ENCODE results near the gene ADAD1.
A peak's percentile ranks its signal among the peaks of the same experiment; 100 is the strongest.

ADAD1 gene

DNA sequence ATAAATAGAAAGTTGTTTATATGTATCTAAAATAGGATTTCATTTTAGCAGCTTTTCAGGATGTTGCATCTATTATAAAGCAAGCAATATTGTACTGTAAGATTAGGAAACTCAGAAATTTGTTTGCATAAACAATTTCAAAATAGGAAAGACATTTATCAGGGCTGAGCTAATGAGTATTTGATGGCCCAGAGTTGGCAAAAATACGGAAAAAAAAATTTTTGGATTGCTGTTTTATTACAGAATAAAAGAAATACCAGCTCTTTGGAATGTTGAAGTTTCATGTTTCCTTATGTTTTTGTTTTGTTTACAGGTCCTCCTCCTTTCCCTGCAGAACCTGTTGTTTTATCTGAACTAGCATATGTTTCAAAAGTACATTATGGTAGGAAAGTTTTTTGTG lies 14.5 kb downstream of the ADAD1 start:
- Mint-ChIP-seq H3K36me3 (no peaks in the 10 kb centered on the region), H3K27ac (no peak overlapping the region), H3K9me3 (peaks cover 10 to 14% of the 10 kb centered on the region in 2 donors), H3K4me1 (no peaks in the 10 kb centered on the region), H3K27me3 (no peaks in the 10 kb centered on the region), H3K4me3 (no peak overlapping the region)
- ATAC-seq (replicated peaks) (no peak), DNase-seq (no peak)

GRCh38 chr4:122403861-122404260 lies 25.1 kb downstream of the ADAD1 start:
- Mint-ChIP-seq H3K27ac (no peak overlapping the region), H3K27me3 (peaks cover 6 to 7% of the 10 kb centered on the region in 2 donors), H3K36me3 (no peaks in the 10 kb centered on the region), H3K4me1 (no peaks in the 10 kb centered on the region), H3K4me3 (no peak overlapping the region), H3K9me3 (no peaks in the 10 kb centered on the region)
- DNase-seq (no peak), ATAC-seq (replicated peaks) (no peak)

- no peaks in the 10 kb centered on the region for H3K9me3 Mint-ChIP-seq
- H3K36me3 Mint-ChIP-seq, result no peaks in the 10 kb centered on the region
- DNase-seq (no peak), ATAC-seq (replicated peaks) (no peak)
- H3K27me3 Mint-ChIP-seq, result peaks cover 5 to 9% of the 10 kb centered on the region in 2 donors
- H3K4me1 Mint-ChIP-seq, result no peaks in the 10 kb centered on the region
- no peak overlapping the region for H3K4me3 Mint-ChIP-seq
- no peak overlapping the region for H3K27ac Mint-ChIP-seq
These were observed 33.7 kb downstream of the ADAD1 start for GRCh38 chr4:122412547-122412946.

- ATAC-seq (replicated peaks) (no peak), DNase-seq (no peak)
- Mint-ChIP-seq H3K9me3 (peaks cover 1 to 4% of the 10 kb centered on the region in 2 donors), H3K4me1 (no peaks in the 10 kb centered on the region), H3K36me3 (no peaks in the 10 kb centered on the region), H3K27me3 (no peaks in the 10 kb centered on the region), H3K27ac (no peak overlapping the region), H3K4me3 (no peak overlapping the region)
These were observed 44.4 kb downstream of the ADAD1 start for GRCh38 chr4:122423246-122423645.

DNA sequence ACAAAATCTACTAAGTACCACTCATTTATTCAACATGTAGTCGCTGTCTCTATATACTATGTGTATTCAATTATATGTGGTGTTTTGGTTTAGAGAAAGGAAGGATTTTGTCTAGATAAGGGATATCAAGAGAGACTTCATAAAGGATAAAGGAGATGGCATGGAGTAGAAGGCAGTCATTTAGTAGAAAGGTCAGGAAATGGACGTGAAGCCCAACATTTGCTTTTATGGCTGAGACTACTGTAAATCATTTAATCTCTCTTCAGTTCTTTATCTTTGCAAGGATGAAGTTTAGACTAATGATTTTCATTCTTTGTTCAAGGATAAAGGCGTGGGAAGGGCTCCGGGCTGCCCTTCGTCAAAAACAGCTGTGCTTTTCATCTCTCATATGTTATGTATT lies 52.5 kb downstream of the ADAD1 start:
- Mint-ChIP-seq H3K4me3 (no peak overlapping the region), H3K36me3 (no peaks in the 10 kb centered on the region), H3K9me3 (no peaks in the 10 kb centered on the region), H3K4me1 (no peaks in the 10 kb centered on the region), H3K27me3 (no peaks in the 10 kb centered on the region), H3K27ac (no peak overlapping the region)
- ATAC-seq (replicated peaks), result no peak
- DNase-seq, result no peak

- H3K27me3 Mint-ChIP-seq, result no peaks in the 10 kb centered on the region
- H3K9me3 Mint-ChIP-seq, result no peaks in the 10 kb centered on the region
- no peaks in the 10 kb centered on the region for H3K36me3 Mint-ChIP-seq
- H3K4me1 Mint-ChIP-seq, result no peaks in the 10 kb centered on the region
- no peak overlapping the region for H3K27ac Mint-ChIP-seq
- no peak for ATAC-seq (replicated peaks)
- H3K4me3 Mint-ChIP-seq, result no peak overlapping the region
- no peak for DNase-seq
These were observed 55.5 kb downstream of the ADAD1 start for GRCh38 chr4:122434285-122434684.

- Mint-ChIP-seq H3K9me3 (no peaks in the 10 kb centered on the region), H3K36me3 (no peaks in the 10 kb centered on the region), H3K4me1 (peaks cover 0 to 2% of the 10 kb centered on the region in 2 donors), H3K4me3 (no peak overlapping the region), H3K27me3 (peaks cover 0 to 8% of the 10 kb centered on the region in 2 donors), H3K27ac (no peak overlapping the region)
- DNase-seq (no peak), ATAC-seq (replicated peaks) (peak in 1 of 2 donors; percentile 16)
These were observed 72.0 kb downstream of the ADAD1 start for GRCh38 chr4:122450847-122451246.

GRCh38 chr4:122453384-122453995 lies 74.7 kb downstream of the ADAD1 start:
- Mint-ChIP-seq H3K27ac (no peak overlapping the region), H3K4me3 (no peak overlapping the region), H3K4me1 (peaks cover 2 to 8% of the 10 kb centered on the region in 2 donors), H3K9me3 (no peaks in the 10 kb centered on the region), H3K27me3 (no peaks in the 10 kb centered on the region), H3K36me3 (no peaks in the 10 kb centered on the region)
- no peak for DNase-seq
- no peak for ATAC-seq (replicated peaks)

DNA sequence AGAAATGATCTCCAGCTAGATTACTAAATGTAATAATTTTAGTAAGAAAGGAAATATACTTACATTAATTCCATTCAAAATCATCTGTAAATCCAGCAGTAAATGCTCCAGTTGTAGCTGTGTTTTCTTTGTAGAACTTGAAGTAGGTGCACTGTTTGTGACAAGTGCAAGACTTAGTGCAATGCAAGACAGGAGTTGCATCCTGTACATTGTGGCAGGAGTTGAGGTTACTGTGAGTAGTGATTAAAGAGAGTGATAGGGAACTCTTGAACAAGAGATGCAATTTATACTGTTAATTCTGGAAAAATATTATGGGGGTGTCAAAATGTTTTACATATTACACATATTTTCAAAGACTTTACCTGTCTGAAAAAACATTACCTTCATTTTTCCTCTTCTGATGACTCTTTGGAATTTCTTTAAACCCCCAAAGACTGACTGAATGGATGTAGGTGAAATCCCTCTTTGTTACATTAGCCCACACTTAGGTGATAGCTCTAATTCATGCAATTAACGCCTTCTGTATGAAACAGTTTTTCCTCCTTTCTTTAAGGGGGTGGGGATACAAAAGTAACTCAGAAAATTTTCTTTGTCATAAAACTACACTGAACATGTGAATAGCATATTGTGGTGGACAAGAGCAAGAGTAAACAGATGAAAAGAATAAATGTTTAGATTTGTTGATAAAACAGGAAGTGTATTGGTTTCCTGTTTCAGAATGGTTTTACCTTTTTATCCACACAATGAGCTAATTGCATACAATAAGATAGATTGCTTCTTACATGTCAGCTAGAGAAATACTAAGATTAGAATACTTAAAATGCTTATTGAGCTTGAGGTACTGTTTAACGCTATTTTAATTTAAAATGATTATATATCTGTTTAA lies 77.7 kb downstream of the ADAD1 start, which contains the start of gene IL2:
TSS of gene IL2 (minus strand) at position 495 of the 886 bp plus-strand sequence. CDS start at position 210, 285 bp downstream.
- Mint-ChIP-seq H3K9me3 (peaks cover 0 to 1% of the 10 kb centered on the region in 2 donors), H3K27me3 (no peaks in the 10 kb centered on the region), H3K27ac (no peak within 1 kb of the TSS), H3K4me1 (peaks cover 6 to 16% of the 10 kb centered on the region in 2 donors), H3K4me3 (no peak within 1 kb of the TSS), H3K36me3 (no peaks in the 10 kb centered on the region)
- ATAC-seq (replicated peaks) (no peak), DNase-seq (no peak)

- Mint-ChIP-seq H3K27ac (no peak overlapping the region), H3K36me3 (no peaks in the 10 kb centered on the region), H3K4me1 (peaks cover 4 to 16% of the 10 kb centered on the region in 2 donors), H3K27me3 (no peaks in the 10 kb centered on the region), H3K9me3 (peaks cover 0 to 3% of the 10 kb centered on the region in 2 donors), H3K4me3 (peak overlapping the region; percentile 36 to 58)
- DNase-seq, result no peak
- peak; percentile 73 to 91 for ATAC-seq (replicated peaks)
These were observed 79.8 kb downstream of the ADAD1 start for GRCh38 chr4:122458625-122459024.

GRCh38 chr4:122469457-122469856 lies 90.6 kb downstream of the ADAD1 start:
- no peak overlapping the region for H3K27ac Mint-ChIP-seq
- H3K27me3 Mint-ChIP-seq, result peaks cover 0 to 2% of the 10 kb centered on the region in 2 donors
- ATAC-seq (replicated peaks), result no peak
- no peaks in the 10 kb centered on the region for H3K4me1 Mint-ChIP-seq
- H3K36me3 Mint-ChIP-seq, result no peaks in the 10 kb centered on the region
- peaks cover 6 to 7% of the 10 kb centered on the region in 2 donors for H3K9me3 Mint-ChIP-seq
- no peak overlapping the region for H3K4me3 Mint-ChIP-seq
- no peak for DNase-seq

- DNase-seq, result no peak
- Mint-ChIP-seq H3K36me3 (no peaks in the 10 kb centered on the region), H3K4me3 (no peak overlapping the region), H3K9me3 (peaks cover 8 to 12% of the 10 kb centered on the region in 2 donors), H3K27ac (no peak overlapping the region), H3K27me3 (no peaks in the 10 kb centered on the region), H3K4me1 (no peaks in the 10 kb centered on the region)
- ATAC-seq (replicated peaks), result no peak
These were observed 96.4 kb downstream of the ADAD1 start for GRCh38 chr4:122475233-122475632.

DNA sequence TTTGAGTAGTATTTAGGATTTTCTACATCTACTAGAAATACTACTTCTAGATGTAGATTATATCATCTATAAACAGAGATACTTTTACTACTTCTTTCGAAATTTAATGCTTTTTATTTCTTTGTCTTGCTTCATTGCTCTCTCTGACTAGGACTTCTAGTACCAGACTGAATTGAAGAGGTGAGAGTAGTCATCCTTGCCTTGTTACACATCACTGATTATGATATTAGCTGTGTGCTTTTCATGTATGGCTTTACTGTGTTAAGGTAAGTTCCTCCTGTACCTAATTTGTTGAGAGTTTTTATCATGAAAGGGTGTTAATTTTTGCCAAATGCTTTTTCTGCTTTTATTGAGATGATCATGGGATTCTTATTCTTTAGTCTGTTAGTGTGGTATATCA lies 97.3 kb downstream of the ADAD1 start:
- Mint-ChIP-seq H3K9me3 (peaks cover 8 to 12% of the 10 kb centered on the region in 2 donors), H3K27ac (no peak overlapping the region)
- no peak for DNase-seq

DNA sequence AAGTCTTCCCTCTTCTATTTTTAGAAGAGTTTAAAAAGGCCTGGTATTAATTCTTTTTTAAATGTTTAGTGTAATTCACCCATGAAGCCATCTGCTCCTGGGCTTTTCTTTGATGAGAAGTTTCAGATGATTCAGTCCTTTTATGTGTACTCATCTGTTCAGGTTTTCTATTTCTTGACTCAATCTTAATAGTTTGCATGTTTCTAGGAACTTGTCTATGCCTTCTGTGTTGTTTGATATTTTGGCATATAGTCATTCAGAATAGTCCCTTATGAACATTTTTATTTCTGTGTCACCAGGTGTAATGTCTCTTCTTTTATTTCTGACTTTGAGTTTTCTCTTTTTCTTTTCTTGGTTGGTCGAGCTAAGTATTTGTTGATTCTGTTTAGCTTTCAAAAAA lies 97.9 kb downstream of the ADAD1 start:
- Mint-ChIP-seq H3K27ac (no peak overlapping the region), H3K4me1 (no peaks in the 10 kb centered on the region), H3K27me3 (no peaks in the 10 kb centered on the region), H3K36me3 (no peaks in the 10 kb centered on the region), H3K9me3 (peaks cover 6 to 12% of the 10 kb centered on the region in 2 donors), H3K4me3 (no peak overlapping the region)
- ATAC-seq (replicated peaks), result no peak
- DNase-seq, result no peak

More for the DNA sequence above, 97.3 kb downstream of the ADAD1 start:
- H3K27me3 Mint-ChIP-seq, result no peaks in the 10 kb centered on the region
- no peak overlapping the region for H3K4me3 Mint-ChIP-seq
- no peak for ATAC-seq (replicated peaks)
- no peaks in the 10 kb centered on the region for H3K4me1 Mint-ChIP-seq
- H3K36me3 Mint-ChIP-seq, result no peaks in the 10 kb centered on the region
